Activated T-cell treated with anti-CD3 and anti-CD28 coated beads, Interleukin-2, amount 50 U/mL, for 72 hours (primary cell): ENCODE data around the gene NAPSA. TPM values are rescaled to one million over a fixed set of nuclear protein-coding genes. Genes with fewer than 3 reads are reported as not detected.
"Not testable (repeated sequence)": the region's sequence is repeated elsewhere in the genome, so short reads cannot be mapped to it uniquely, and the experiment has no call there.

Experiments
- ATAC-seq, 2 donors: fragments of 150-1000 bp; cut with Tn5 transposase; replicated peaks in 1 of 2; 2 replicates each; pipeline ENCODE4 v1.10.0; 2021; ENCODE audit warnings: moderate library complexity in 2 of 2, mild to moderate bottlenecking in 1 of 2
- DNase-seq, 2 donors: peaks; one replicate each; pipeline ENCODE4 v3.0.0; 2021 to 2022; ENCODE audit warnings: mixed read lengths in 1 of 2
- H3K27ac Mint-ChIP-seq: one replicate; pipeline ENCODE4 v1.8.0; 2022; ENCODE audit warnings: mild to moderate bottlenecking, moderate library complexity, mixed read lengths
- H3K27me3 Mint-ChIP-seq: one replicate; pipeline ENCODE4 v1.8.0; 2022; ENCODE audit warnings: low read depth, mixed read lengths
- H3K36me3 Mint-ChIP-seq, 2 donors: one replicate each; pipeline ENCODE4 v1.8.0; 2022; ENCODE audit warnings: mixed read lengths in 2 of 2, mild to moderate bottlenecking in 1 of 2; ENCODE audit not compliant: insufficient read depth in 2 of 2
- H3K4me1 Mint-ChIP-seq: one replicate; pipeline ENCODE4 v1.8.0; 2022; ENCODE audit warnings: low read depth, mixed read lengths
- H3K4me3 Mint-ChIP-seq, 2 donors: one replicate each; pipeline ENCODE4 v1.8.0; 2022; ENCODE audit warnings: mild to moderate bottlenecking in 2 of 2, mixed read lengths in 2 of 2, moderate library complexity in 2 of 2
- H3K9me3 Mint-ChIP-seq, 2 donors: one replicate each; pipeline ENCODE4 v1.8.0; 2022; ENCODE audit warnings: mixed read lengths in 2 of 2
- total RNA-seq, 2 donors: library from RNA; stranded (reverse); gene quantifications; one replicate each; pipeline ENCODE4 v1.2.3, GENCODE V29; 2022

The NAPSA gene
- total RNA-seq, 2 donors from 2014 or later, result 43.2 to 53.3 TPM

DNA sequence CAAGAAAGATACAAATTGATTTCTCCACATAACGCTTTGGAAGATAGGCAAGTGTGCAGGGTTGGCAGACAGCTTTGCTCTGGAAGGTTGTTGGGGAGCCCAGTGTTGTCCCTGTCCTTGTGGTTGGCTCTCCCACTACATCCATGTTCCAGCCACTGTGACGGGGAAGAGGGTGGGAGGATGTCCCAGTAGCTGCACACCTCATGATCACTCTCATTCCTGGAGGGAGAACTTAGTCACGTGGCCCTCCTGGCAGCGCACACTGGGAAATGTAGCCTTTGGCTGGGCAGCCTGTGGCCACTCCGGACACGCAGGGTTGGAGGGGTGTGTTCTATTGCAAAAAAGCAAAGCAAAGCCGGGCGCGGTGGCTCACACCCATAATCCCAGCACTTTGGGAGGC is 28.6 kb upstream of the NAPSA start:
- H3K36me3 Mint-ChIP-seq, result peaks cover 12 to 23% of the 10 kb centered on the region in 2 donors
- no peaks in the 10 kb centered on the region for H3K9me3 Mint-ChIP-seq

DNA sequence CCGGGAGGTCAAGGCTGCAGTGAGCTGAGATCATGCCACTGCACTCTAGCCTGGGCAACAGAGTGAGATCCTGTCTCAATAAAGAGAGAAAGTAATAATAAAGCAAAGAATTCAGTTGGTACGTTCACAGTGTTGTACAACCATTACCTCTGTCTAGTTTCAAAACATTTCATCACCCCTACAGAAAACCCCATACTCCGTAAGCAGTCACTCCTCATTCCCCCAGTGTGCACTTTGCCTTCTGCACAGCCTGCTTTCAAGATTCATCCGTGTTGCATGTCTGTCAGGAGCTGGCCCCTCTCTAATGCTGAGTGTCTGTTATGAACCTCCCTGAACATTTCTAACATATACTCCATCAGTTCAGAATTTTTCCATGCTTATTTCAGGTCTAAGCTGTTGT is 28.1 kb upstream of the NAPSA start:
- ATAC-seq (no peak), DNase-seq (no peak)
- Mint-ChIP-seq H3K27ac (no peak overlapping the region), H3K36me3 (peaks cover 12 to 23% of the 10 kb centered on the region in 2 donors), H3K4me1 (peaks cover 10% of the 10 kb centered on the region), H3K9me3 (no peaks in the 10 kb centered on the region), H3K4me3 (no peak overlapping the region), H3K27me3 (no peaks in the 10 kb centered on the region)

More for the DNA sequence above, 28.6 kb upstream of the NAPSA start:
- Mint-ChIP-seq H3K27ac (no peak overlapping the region), H3K4me1 (peaks cover 10% of the 10 kb centered on the region), H3K4me3 (no peak overlapping the region), H3K27me3 (no peaks in the 10 kb centered on the region)
- DNase-seq (no peak), ATAC-seq (no peak)

GRCh38 chr19:50392759-50393158 is 27.3 kb upstream of the NAPSA start:
- peaks cover 10 to 26% of the 10 kb centered on the region in 2 donors for H3K36me3 Mint-ChIP-seq
- H3K27ac Mint-ChIP-seq, result peak overlapping the region; percentile 19
- no peak for DNase-seq
- H3K4me1 Mint-ChIP-seq, result peaks cover 12% of the 10 kb centered on the region
- H3K9me3 Mint-ChIP-seq, result no peaks in the 10 kb centered on the region
- H3K4me3 Mint-ChIP-seq, result no peak overlapping the region
- no peaks in the 10 kb centered on the region for H3K27me3 Mint-ChIP-seq
- ATAC-seq, result no peak

GRCh38 chr19:50390952-50391351 is 25.5 kb upstream of the NAPSA start:
- DNase-seq, result not testable (repeated sequence)
- H3K4me1 Mint-ChIP-seq, result peaks cover 23% of the 10 kb centered on the region
- H3K36me3 Mint-ChIP-seq, result peaks cover 8 to 28% of the 10 kb centered on the region in 2 donors

DNA sequence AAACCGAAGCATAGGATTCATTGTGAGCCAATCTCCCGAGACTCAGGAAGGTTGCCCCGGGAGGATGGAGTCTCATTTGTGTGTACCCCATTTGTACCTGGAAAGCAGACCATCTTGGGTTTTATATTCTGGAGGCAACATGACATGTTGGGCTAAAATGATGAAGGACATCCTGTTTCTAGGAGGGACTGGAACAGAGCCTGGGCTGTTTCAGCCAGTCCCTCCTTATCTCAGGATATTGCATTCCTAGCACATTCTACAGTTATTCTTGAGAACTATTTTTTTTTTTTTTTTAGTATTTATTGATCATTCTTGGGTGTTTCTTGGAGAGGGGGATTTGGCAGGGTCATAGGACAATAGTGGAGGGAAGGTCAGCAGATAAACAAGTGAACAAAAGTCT is 24.9 kb upstream of the NAPSA start:
- DNase-seq, result not testable (repeated sequence)

More at GRCh38 chr19:50390952-50391351, 25.5 kb upstream of the NAPSA start:
- H3K4me3 Mint-ChIP-seq, H3K9me3 Mint-ChIP-seq, H3K27me3 Mint-ChIP-seq, H3K27ac Mint-ChIP-seq, ATAC-seq: not testable (repeated sequence)

DNA sequence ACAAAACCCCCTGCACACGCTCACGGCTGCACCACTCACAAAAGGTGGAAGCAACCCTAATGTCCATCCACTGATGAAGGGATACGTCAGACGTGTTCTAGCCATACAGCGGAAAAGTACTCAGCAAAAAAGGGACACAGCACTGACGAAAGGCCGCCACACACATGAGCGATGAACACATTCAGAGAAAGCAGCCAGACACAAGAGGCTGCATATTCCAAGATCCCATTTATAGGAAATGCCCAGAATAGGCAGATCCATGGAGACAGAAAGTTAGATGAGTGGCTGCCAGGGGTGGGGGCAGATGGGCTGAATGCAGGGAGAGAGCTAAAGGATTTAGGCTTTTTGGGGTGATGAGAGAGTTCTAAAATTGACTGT is 22.4 kb upstream of the NAPSA start:
- peak overlapping the region; percentile 18 for H3K27ac Mint-ChIP-seq
- H3K27me3 Mint-ChIP-seq, result no peaks in the 10 kb centered on the region
- peaks cover 13 to 31% of the 10 kb centered on the region in 2 donors for H3K36me3 Mint-ChIP-seq
- no peaks in the 10 kb centered on the region for H3K9me3 Mint-ChIP-seq
- H3K4me3 Mint-ChIP-seq, result no peak overlapping the region
- peaks cover 43% of the 10 kb centered on the region for H3K4me1 Mint-ChIP-seq
- ATAC-seq (no peak), DNase-seq (no peak)

More for the DNA sequence above, 24.9 kb upstream of the NAPSA start:
- ATAC-seq, H3K27ac Mint-ChIP-seq, H3K9me3 Mint-ChIP-seq, H3K4me3 Mint-ChIP-seq, H3K27me3 Mint-ChIP-seq: not testable (repeated sequence)
- peaks cover 6 to 26% of the 10 kb centered on the region in 2 donors for H3K36me3 Mint-ChIP-seq
- peaks cover 29% of the 10 kb centered on the region for H3K4me1 Mint-ChIP-seq

DNA sequence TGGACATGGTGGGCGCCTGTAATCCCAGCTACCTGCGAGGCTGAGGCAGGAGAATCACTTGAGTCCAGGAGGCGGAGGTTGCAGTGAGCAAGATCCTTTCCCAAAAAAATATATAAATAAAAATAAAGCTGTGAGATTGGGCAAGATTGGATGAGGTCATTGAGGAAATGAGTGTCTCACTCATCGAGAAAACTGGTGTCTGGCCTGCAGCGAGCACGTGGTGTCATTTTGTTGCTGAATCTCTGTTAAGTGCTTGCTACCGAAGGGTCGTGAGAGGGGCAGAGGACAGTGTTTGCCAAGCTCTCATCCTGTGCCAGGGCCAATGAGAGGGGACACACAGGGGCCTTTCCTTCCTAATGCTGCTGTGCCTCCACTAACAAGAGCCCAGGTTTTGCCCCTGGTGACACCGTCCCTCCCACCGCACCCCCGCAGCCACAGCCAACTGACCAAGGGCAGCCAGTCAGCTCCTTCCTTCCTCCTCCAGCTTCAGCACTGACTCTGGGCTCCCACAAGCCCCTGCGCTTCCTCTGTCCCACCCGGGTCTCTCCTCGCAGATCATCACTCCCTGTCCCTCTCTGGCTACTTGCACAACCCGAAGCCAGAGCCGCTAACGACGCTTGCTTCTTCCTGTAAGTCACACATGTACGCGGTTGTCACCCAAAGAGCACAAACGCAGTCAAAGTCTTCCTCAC is 21.9 kb upstream of the NAPSA start:
- Mint-ChIP-seq H3K27me3 (no peaks in the 10 kb centered on the region), H3K4me1 (peaks cover 46% of the 10 kb centered on the region), H3K36me3 (peaks cover 13 to 30% of the 10 kb centered on the region in 2 donors), H3K27ac (peak overlapping the region; percentile 18), H3K9me3 (no peaks in the 10 kb centered on the region), H3K4me3 (peak overlapping the region in 1 of 2 donors; percentile 36)
- DNase-seq (no peak), ATAC-seq (no peak)

DNA sequence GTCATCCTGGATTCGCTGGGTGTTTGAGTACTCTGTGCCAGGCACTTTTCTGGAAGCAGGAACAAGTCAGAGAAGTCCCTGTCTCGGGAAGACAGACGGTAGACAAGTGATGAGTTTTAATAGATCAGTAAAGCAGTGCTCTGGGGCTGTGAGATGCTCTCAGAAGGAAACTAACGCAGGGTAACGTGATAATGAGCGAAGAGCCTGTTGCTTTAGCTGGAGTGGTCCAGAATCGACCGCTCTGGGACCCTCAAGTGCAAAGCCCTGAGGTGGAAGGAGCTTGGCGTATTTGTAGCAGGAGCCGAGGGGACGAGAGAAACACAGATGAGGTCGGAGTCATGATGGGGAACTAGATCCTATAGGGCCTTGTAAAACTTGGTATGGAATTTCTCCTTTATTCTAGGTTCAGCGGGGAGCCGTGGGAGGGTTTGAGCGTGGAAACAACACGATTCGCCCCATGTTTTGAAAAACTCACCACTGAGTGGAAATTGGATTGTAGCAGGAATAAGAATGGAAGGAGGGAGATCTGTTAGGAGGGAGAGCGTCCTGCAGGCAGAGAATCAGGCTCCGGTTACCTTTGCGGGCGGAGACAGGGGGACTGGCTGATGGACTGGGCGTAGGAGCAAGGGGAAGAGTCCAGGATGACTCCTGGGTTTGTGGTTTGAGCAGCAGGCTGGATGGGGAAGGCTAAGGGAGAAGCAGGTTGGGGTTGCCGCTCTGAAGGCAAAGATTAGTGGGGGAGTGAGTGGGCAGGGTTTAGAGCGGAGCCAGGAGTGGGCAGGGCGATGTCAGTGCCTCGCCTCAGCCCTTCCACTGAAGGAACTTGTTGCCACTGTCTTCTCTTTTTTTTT is 19.5 kb upstream of the NAPSA start:
- DNase-seq (no peak), ATAC-seq (no peak)
- Mint-ChIP-seq H3K4me1 (peaks cover 46% of the 10 kb centered on the region), H3K4me3 (peak overlapping the region; percentile 88 to 98), H3K9me3 (no peaks in the 10 kb centered on the region), H3K36me3 (peaks cover 11 to 23% of the 10 kb centered on the region in 2 donors), H3K27me3 (no peaks in the 10 kb centered on the region), H3K27ac (peak overlapping the region; percentile 74)

- Mint-ChIP-seq H3K27me3 (no peaks in the 10 kb centered on the region), H3K4me1 (peaks cover 46% of the 10 kb centered on the region), H3K4me3 (peak within 1 kb of the TSS; percentile 88 to 98), H3K9me3 (no peaks in the 10 kb centered on the region), H3K36me3 (peaks cover 12 to 27% of the 10 kb centered on the region in 2 donors), H3K27ac (peak within 1 kb of the TSS; percentile 74)
- peak; percentile 90 to 92 for ATAC-seq
- peak; percentile 99 for DNase-seq
These were observed 18.6 kb upstream of the NAPSA start, which contains the start of gene POLD1 for GRCh38 chr19:50383852-50384684. Gene POLD1, plus strand, starts transcription at chr19:50384347. Its CDS starts 14,505 bp downstream, at chr19:50398852.

GRCh38 chr19:50383001-50383851 is 17.8 kb upstream of the NAPSA start:
- peak overlapping the region; percentile 55 for H3K27ac Mint-ChIP-seq
- no peaks in the 10 kb centered on the region for H3K9me3 Mint-ChIP-seq
- no peak for ATAC-seq
- H3K27me3 Mint-ChIP-seq, result no peaks in the 10 kb centered on the region
- H3K4me3 Mint-ChIP-seq, result peak overlapping the region; percentile 88 to 98
- H3K4me1 Mint-ChIP-seq, result peaks cover 46% of the 10 kb centered on the region
- peaks cover 12 to 23% of the 10 kb centered on the region in 2 donors for H3K36me3 Mint-ChIP-seq
- no peak for DNase-seq

DNA sequence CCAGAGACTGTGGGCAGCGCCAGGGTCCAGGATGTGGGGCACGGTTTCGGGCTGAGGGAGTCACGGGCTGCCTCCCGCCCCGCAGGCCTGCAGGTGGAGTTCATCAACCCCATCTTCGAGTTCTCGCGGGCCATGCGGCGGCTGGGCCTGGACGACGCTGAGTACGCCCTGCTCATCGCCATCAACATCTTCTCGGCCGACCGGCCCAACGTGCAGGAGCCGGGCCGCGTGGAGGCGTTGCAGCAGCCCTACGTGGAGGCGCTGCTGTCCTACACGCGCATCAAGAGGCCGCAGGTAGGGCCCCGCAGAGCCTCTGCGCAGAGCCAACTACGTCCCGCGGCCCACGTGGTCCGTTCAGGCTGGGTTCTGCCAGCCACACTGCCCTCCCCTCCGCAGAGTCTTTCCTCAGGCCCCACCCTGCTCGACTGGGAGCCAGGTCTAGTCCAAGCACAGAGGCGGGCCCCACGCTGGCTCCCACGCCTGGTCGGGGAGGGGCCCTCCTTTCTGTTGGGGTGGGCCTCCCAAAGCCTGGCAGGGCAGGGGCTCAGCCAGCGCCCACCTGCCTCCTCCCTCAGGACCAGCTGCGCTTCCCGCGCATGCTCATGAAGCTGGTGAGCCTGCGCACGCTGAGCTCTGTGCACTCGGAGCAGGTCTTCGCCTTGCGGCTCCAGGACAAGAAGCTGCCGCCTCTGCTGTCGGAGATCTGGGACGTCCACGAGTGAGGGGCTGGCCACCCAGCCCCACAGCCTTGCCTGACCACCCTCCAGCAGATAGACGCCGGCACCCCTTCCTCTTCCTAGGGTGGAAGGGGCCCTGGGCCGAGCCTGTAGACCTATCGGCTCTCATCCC is 16.7 kb upstream of the NAPSA start:
- DNase-seq (no peak), ATAC-seq (no peak)
- Mint-ChIP-seq H3K36me3 (peaks cover 15 to 18% of the 10 kb centered on the region in 2 donors), H3K9me3 (no peaks in the 10 kb centered on the region), H3K27me3 (no peaks in the 10 kb centered on the region), H3K4me1 (peaks cover 50% of the 10 kb centered on the region), H3K27ac (no peak overlapping the region), H3K4me3 (peak overlapping the region in 1 of 2 donors; percentile 98)
